HG03045 (cell line): Measurements from ENCODE around the gene CSMD2.
"Not testable (repeated sequence)": the region's sequence is repeated elsewhere in the genome, so short reads cannot be mapped to it uniquely, and the experiment has no call there.

Experiments used
- ATAC-seq: cut with Tn5 transposase; IDR thresholded peaks from one replicate; pipeline ENCODE4 v1.9.1; 2021; ENCODE audit warnings: mild to moderate bottlenecking, moderate library complexity; ENCODE audit not compliant: unreplicated experiment

CSMD2 gene

GRCh38 chr1:34164771-34165391 lies at the start of gene CSMD2:
Gene CSMD2 (minus strand): TSS chr1:34165230. CDS start chr1:34165097, 133 bp downstream.
- ATAC-seq, result no peak

- ATAC-seq, result no peak
Observed at GRCh38 chr1:34213956-34214355, 48.9 kb upstream of the CSMD2 start.

- ATAC-seq, result no peak
Observed at GRCh38 chr1:34212673-34213072, 47.6 kb upstream of the CSMD2 start.

GRCh38 chr1:34199927-34200326 lies 34.9 kb upstream of the CSMD2 start:
- ATAC-seq, result no peak

GRCh38 chr1:34192621-34193020 lies 27.6 kb upstream of the CSMD2 start:
- no peak for ATAC-seq

GRCh38 chr1:34190692-34191091 lies 25.7 kb upstream of the CSMD2 start:
- ATAC-seq, result no peak

- ATAC-seq, result no peak
Observed at GRCh38 chr1:34188985-34189384, 24.0 kb upstream of the CSMD2 start.

GRCh38 chr1:34188418-34188817 lies 23.4 kb upstream of the CSMD2 start:
- no peak for ATAC-seq

- ATAC-seq, result no peak
Observed at GRCh38 chr1:34186741-34187494, 21.9 kb upstream of the CSMD2 start.

- ATAC-seq, result not testable (repeated sequence)
Observed at GRCh38 chr1:34183381-34183780, 18.4 kb upstream of the CSMD2 start.

GRCh38 chr1:34178072-34178471 lies 13.0 kb upstream of the CSMD2 start:
- ATAC-seq, result no peak

- no peak for ATAC-seq
Observed at GRCh38 chr1:34176830-34177603, 12.0 kb upstream of the CSMD2 start, which contains the start of gene C1orf94. Gene C1orf94 (plus strand): TSS chr1:34176907. CDS start chr1:34177790, 883 bp downstream.

GRCh38 chr1:34175744-34176143 lies 10.7 kb upstream of the CSMD2 start:
- no peak for ATAC-seq

- no peak for ATAC-seq
Observed at GRCh38 chr1:34167389-34167788, 2.4 kb upstream of the CSMD2 start.

- no peak for ATAC-seq
Observed at GRCh38 chr1:34166625-34167361, 1.8 kb upstream of the CSMD2 start.

- no peak for ATAC-seq
Observed at GRCh38 chr1:34166191-34166624, 1.2 kb upstream of the CSMD2 start.

- no peak for ATAC-seq
Observed at GRCh38 chr1:34165422-34165921, 442 bp upstream of the CSMD2 start.

- no peak for ATAC-seq
Observed at GRCh38 chr1:34163792-34164731, 968 bp downstream of the CSMD2 start.
